ENCODE measurements around the gene ZBTB18. TPM values are rescaled to one million over a fixed set of nuclear protein-coding genes. Genes with fewer than 3 reads are reported as not detected.

ZBTB18 gene
- total RNA-seq, 1 experiment from 2014 or later: 12.1 TPM

GRCh38 chr1:244060686-244061085 lies 9.6 kb downstream of the ZBTB18 start:
- WGBS (ENCODE audit: extremely low coverage, insufficient read length, low lambda C conversion rate): no CpG with 5 or more reads among the region's 2 CpGs
- H3K56ac ChIP-seq (ENCODE audit: insufficient read length, low read depth, low read length): no peak overlapping the region
- no peak overlapping the region for H3K23ac ChIP-seq (ENCODE audit: insufficient read length, low read depth, low read length)
- no peak overlapping the region for H3K14ac ChIP-seq (ENCODE audit: insufficient read depth, low read length)
- no peaks in the 10 kb centered on the region; the same call in 1 of the 2 replicates for H3K4me1 ChIP-seq (ENCODE audit: insufficient read depth, low read length)
- Mint-ChIP-seq H3K27me3 (ENCODE audit: low read depth) (no peaks in the 10 kb centered on the region), H3K27ac (no peak overlapping the region), H3K4me3 (no peak overlapping the region), H3K9me3 (no peaks in the 10 kb centered on the region), H3K36me3 (ENCODE audit: insufficient read depth in 1 of 3, low read depth in 3 of 3) (peaks cover 0 to 3% (median 0%) of the 10 kb centered on the region in 3 experiments; a peak in 3 of 7 replicates), H3K4me1 (peaks cover 33 to 34% of the 10 kb centered on the region in 2 experiments)
- no peak for DNase-seq
- no peaks in the 10 kb centered on the region for H3K79me1 ChIP-seq (ENCODE audit: insufficient read depth, low read depth, low read length, poor library complexity, severe bottlenecking)
- H2BK15ac ChIP-seq (ENCODE audit: low read depth, low read length): no peak overlapping the region
- H3T11ph ChIP-seq (ENCODE audit: low read length): no peak overlapping the region
- no peak overlapping the region for H3K18ac ChIP-seq (ENCODE audit: insufficient read length, low read depth, low read length)
- no peak overlapping the region for H3K4ac ChIP-seq (ENCODE audit: low read depth, low read length)
- no peak overlapping the region for H2AK5ac ChIP-seq (ENCODE audit: insufficient read length, low read length)
- H2BK5ac ChIP-seq (ENCODE audit: insufficient read length, low read length): no peak overlapping the region
- H4K5ac ChIP-seq (ENCODE audit: insufficient read length, low read depth, low read length): no peak overlapping the region
- no peak overlapping the region for H2AFZ ChIP-seq (ENCODE audit: low read length)
- no peak overlapping the region for H3K9ac ChIP-seq (ENCODE audit: extremely low read depth, insufficient read length, low read length)
- H3K27ac ChIP-seq (ENCODE audit: insufficient read length, low read depth, low read length): no peak overlapping the region
- no peaks in the 10 kb centered on the region for H4K20me1 ChIP-seq (ENCODE audit: control insufficient read depth, insufficient read depth, insufficient read length)
- H3K23me2 ChIP-seq (ENCODE audit: insufficient read length, low read depth, low read length, poor library complexity, severe bottlenecking): no peaks in the 10 kb centered on the region
- H2BK20ac ChIP-seq (ENCODE audit: low read depth, low read length, poor library complexity, severe bottlenecking): no peak overlapping the region
- no peak overlapping the region for H2BK120ac ChIP-seq (ENCODE audit: low read depth, low read length, poor library complexity, severe bottlenecking)
- H3K79me2 ChIP-seq (ENCODE audit: insufficient read depth, low read length): no peaks in the 10 kb centered on the region
- H3K27me3 ChIP-seq (ENCODE audit: insufficient read depth, low read length): no peaks in the 10 kb centered on the region
- no peak overlapping the region for H4K91ac ChIP-seq (ENCODE audit: insufficient read length, low read depth, low read length)
- no peak for TF ChIP-seq CTCF (conservative IDR thresholded peaks at IDR 0.05)
- H2BK12ac ChIP-seq (ENCODE audit: insufficient read length, low read depth, low read length): no peak overlapping the region
- H3K9me3 ChIP-seq (ENCODE audit: control insufficient read depth, low read depth, low read length): no peaks in the 10 kb centered on the region
- no peak overlapping the region for H4K8ac ChIP-seq (replicated peaks; ENCODE audit: insufficient read length, low read depth, low read length)
- no peak overlapping the region for H3K4me2 ChIP-seq (ENCODE audit: insufficient read depth, insufficient read length, low read length)

Data from H9 (cell line).